K562 (cell line): ENCODE results near the gene CLEC10A. TPM values are rescaled to one million over a fixed set of nuclear protein-coding genes. Genes with fewer than 3 reads are reported as not detected.

Source experiments
- ATAC-seq: fragments of 200-7000 bp; cut with Tn5 transposase; 3 replicates; pipeline ENCODE4 v1.9.1; 2020; ENCODE audit warnings: moderate library complexity
- BruUV-seq: library from RNA; stranded (reverse); fragments of 400-500 nt; replicated peaks from 2 replicates; lab custom pipeline; 2021; lab: Mats Ljungman, UMichigan
- CTCF ChIA-PET: fragments of 300-600 bp; formaldehyde crosslinking; extraction: SDS; loops from one replicate; lab custom pipeline; 2021; ENCODE audit warnings: low intra/inter-chr PET ratio; lab: Yijun Ruan, JAX
- POLR2A ChIA-PET: fragments of 300-600, 350-650 bp; sonication (Branson Sonifier 250); formaldehyde crosslinking; extraction: SDS; loops from one replicate; lab custom pipeline; 2021; ENCODE audit warnings: antibody characterized with exemption, inconsistent platforms; lab: Yijun Ruan, JAX
- DNase-seq, 4 experiments: peaks; one replicate each; pipeline versions ENCODE4 v3.0.0 to v3.0.0-alpha.2; 2011 to 2018; ENCODE audit warnings: low spot score in 3 of 4, mixed read lengths in 3 of 4; ENCODE audit errors: extremely low read depth in 1 of 4
- FAIRE-seq: peaks from 2 replicates; lab custom pipeline; 2011; peaks lifted over from hg19 to GRCh38; lab: Jason Lieb, UNC
- H2AFZ ChIP-seq: 2 replicates; pipeline ENCODE4 v1.6.0; 2011; ENCODE audit warnings: low read depth, low read length, control low read depth, inconsistent platforms
- H3K27ac ChIP-seq: fragments of 200-600 bp; 3 replicates; pipeline ENCODE4 v1.8.0; 2011; ENCODE audit warnings: low read depth, mild to moderate bottlenecking, control low read depth, inconsistent platforms, low read length, moderate library complexity, mixed read lengths; ENCODE audit errors: extremely low read depth
- H3K27me3 ChIP-seq, 2 experiments: fragments of 300-600 bp in 1 of 2; 2 replicates in 1 of 2; 3 replicates in 1 of 2; pipeline versions ENCODE4 v1.6.0 to v1.8.0; 2011; ENCODE audit warnings: inconsistent platforms in 2 of 2, low read length in 2 of 2, mild to moderate bottlenecking in 1 of 2, mixed read lengths in 1 of 2, moderate library complexity in 1 of 2; ENCODE audit not compliant: control insufficient read depth in 2 of 2, insufficient read depth in 2 of 2
- H3K36me3 ChIP-seq: fragments of 300-600 bp; 3 replicates; pipeline ENCODE4 v1.8.0; 2011; ENCODE audit warnings: mild to moderate bottlenecking, low read length, inconsistent platforms; ENCODE audit not compliant: control insufficient read depth, insufficient read depth
- H3K4me1 ChIP-seq, 2 experiments: fragments of 200-600 bp in 1 of 2; replicated peaks in 1 of 2; 2 replicates in 1 of 2; 3 replicates in 1 of 2; pipeline versions ENCODE4 v1.5.1 to v1.8.0; 2011; ENCODE audit warnings: inconsistent platforms in 2 of 2, low read length in 2 of 2, mild to moderate bottlenecking in 1 of 2, mixed read lengths in 1 of 2, moderate library complexity in 1 of 2; ENCODE audit not compliant: control insufficient read depth in 2 of 2, insufficient read depth in 2 of 2
- H3K4me2 ChIP-seq: 2 replicates; pipeline ENCODE4 v1.6.1; 2011; ENCODE audit warnings: low read length, control low read depth, inconsistent platforms, mixed read lengths; ENCODE audit not compliant: insufficient read depth
- H3K4me3 ChIP-seq: fragments of 200-600 bp; sonication (generic), shearing (Covaris generic); 2 replicates; pipeline ENCODE4 v1.5.1; 2016; ENCODE audit warnings: control low read depth, inconsistent platforms
- H3K79me2 ChIP-seq: fragments of 200-600 bp; 3 replicates; pipeline ENCODE4 v1.8.0; 2011; ENCODE audit warnings: low read length, inconsistent platforms; ENCODE audit not compliant: control insufficient read depth, insufficient read depth
- H3K9ac ChIP-seq, 2 experiments: 2 replicates each; pipeline versions ENCODE4 v1.6.0 to v1.6.1; 2011; ENCODE audit warnings: low read depth in 2 of 2, low read length in 2 of 2, control low read depth in 1 of 2, inconsistent platforms in 1 of 2, mild to moderate bottlenecking in 1 of 2, mixed read lengths in 1 of 2; ENCODE audit not compliant: insufficient read depth in 1 of 2
- H3K9me1 ChIP-seq: one replicate; pipeline ENCODE4 v1.6.0; 2011; ENCODE audit warnings: inconsistent platforms, mild to moderate bottlenecking, low read length, moderate library complexity; ENCODE audit not compliant: control insufficient read depth, insufficient read depth
- H3K9me3 ChIP-seq: replicated peaks from 2 replicates; pipeline ENCODE4 v1.5.1; 2011; ENCODE audit warnings: low read depth, low read length, inconsistent platforms; ENCODE audit not compliant: control insufficient read depth, insufficient read depth
- H4K20me1 ChIP-seq: replicated peaks from 2 replicates; pipeline ENCODE4 v1.6.1; 2011; ENCODE audit warnings: low read length, inconsistent platforms, mixed read lengths; ENCODE audit not compliant: control insufficient read depth, insufficient read depth
- CBX8 ChIP-seq: fragments of 200-600 bp; sonication (generic); IDR thresholded peaks from 2 replicates; pipeline ENCODE4 v1.6.1; 2012; ENCODE audit warnings: borderline replicate concordance, mixed run types, low read depth, mild to moderate bottlenecking, moderate library complexity, mixed read lengths, low read length, control low read depth, inconsistent platforms; ENCODE audit not compliant: poor library complexity, severe bottlenecking; ENCODE audit errors: extremely low read depth
- FOXA1 ChIP-seq: fragments of 450-650 bp; IDR thresholded peaks from 2 replicates; pipeline ENCODE4 v1.6.1; 2016; ENCODE audit warnings: mild to moderate bottlenecking, borderline replicate concordance
- HDAC1 ChIP-seq, 2 experiments: fragments of 450-650 bp; IDR thresholded peaks; 2 replicates each; pipeline ENCODE4 v1.6.1; 2016 to 2017; ENCODE audit warnings: inconsistent platforms in 1 of 2, mild to moderate bottlenecking in 1 of 2, moderate library complexity in 1 of 2
- ILF3 ChIP-seq: fragments of 450-650 bp; IDR thresholded peaks from 2 replicates; pipeline ENCODE4 v1.6.1; 2018; ENCODE audit warnings: antibody characterized with exemption, mild to moderate bottlenecking, moderate library complexity, borderline replicate concordance
- NFIX ChIP-seq: fragments of 250-450 bp; sonication (Bioruptor Pico); IDR thresholded peaks from 2 replicates; pipeline ENCODE4 v1.4.0; 2020; ENCODE audit warnings: low read depth, mild to moderate bottlenecking, moderate library complexity
- PRPF4 ChIP-seq: fragments of 200-400 bp; formaldehyde crosslinking; IDR thresholded peaks from one replicate; pipeline ENCODE4 v1.6.1; 2017; ENCODE audit warnings: low read length, low read depth, mild to moderate bottlenecking; ENCODE audit not compliant: insufficient read depth, poor library complexity, severe bottlenecking
- RBM17 ChIP-seq: fragments of 200-400 bp; formaldehyde crosslinking; IDR thresholded peaks from 2 replicates; pipeline ENCODE4 v1.6.1; 2017; ENCODE audit warnings: low read depth, mild to moderate bottlenecking, low read length, borderline replicate concordance
- SIX5 ChIP-seq, 2 experiments: IDR thresholded peaks; 2 replicates each; pipeline ENCODE4 v1.6.1; 2011; ENCODE audit warnings: low read length in 2 of 2, borderline replicate concordance in 1 of 2, low read depth in 1 of 2, mild to moderate bottlenecking in 1 of 2, moderate library complexity in 1 of 2; ENCODE audit not compliant: insufficient read depth in 1 of 2
- SMARCB1 ChIP-seq: IDR thresholded peaks from 2 replicates; pipeline ENCODE4 v1.6.1; 2011; ENCODE audit warnings: improper control_type of control experiment, low read depth; ENCODE audit not compliant: insufficient read length
- SNRNP70 ChIP-seq: fragments of 200-400 bp; formaldehyde crosslinking; optimal IDR thresholded peaks from 2 replicates; pipeline ENCODE3; 2017; ENCODE audit warnings: low read depth, low read length
- TCF7 ChIP-seq: sonication (generic); IDR thresholded peaks from 2 replicates; pipeline ENCODE4 v1.6.1; 2016; ENCODE audit warnings: antibody characterized with exemption, borderline replicate concordance
- ZC3H11A ChIP-seq: IDR thresholded peaks from 2 replicates; pipeline ENCODE4 v1.6.1; 2012; ENCODE audit warnings: low read depth, low read length, improper control_type of control experiment
- ZC3H8 ChIP-seq: fragments of 450-650 bp; IDR thresholded peaks from 2 replicates; pipeline ENCODE4 v1.6.1; 2017
- WGBS: fragments of 100-300 bp; shearing (Covaris generic); methylation state at CpG from one replicate; pipeline ENCODE4 v1.1.6; 2016; ENCODE audit warnings: low coverage, mixed read lengths; ENCODE audit not compliant: insufficient coverage; ENCODE audit errors: missing lambda C conversion rate; 5-methylcytosine and 5-hydroxymethylcytosine counted together
- in situ Hi-C: fragments of 300-500 bp; cut with MboI; formaldehyde crosslinking; loops from 4 replicates; pipeline ENCODE4 v1.15.0; 2018; ENCODE audit warnings: inconsistent platforms, mixed read lengths
- intact Hi-C: fragments of 100-400 bp; cut with micrococcal nuclease; formaldehyde crosslinking; loops from 2 replicates; pipeline ENCODE4 v1.14.2; 2022
- polyA plus RNA-seq, 8 experiments: library from polyadenylated mRNA; depleted of rRNA in 4 of 8; stranded (reverse) in 5 of 8; unstranded in 3 of 8; fragments of >200 nt; fragmentation: Nextera tagmentation in 2 of 8; fragmentation: Illumina TruSeq in 1 of 8; extraction: Ambion mirVana in 2 of 8; extraction: Trizol in 1 of 8; gene quantifications; 2 replicates each; pipeline versions ENCODE4 v1.2.1 to v1.2.3, GENCODE V29; 2011 to 2014; ENCODE audit warnings: inconsistent platforms in 1 of 8, missing spikeins in 1 of 8
- total RNA-seq, 7 experiments: library from RNA; depleted of rRNA in 6 of 7; stranded (reverse); fragments of >200 nt in 6 of 7; fragmentation: Illumina TruSeq in 2 of 7; extraction: Trizol in 2 of 7; gene quantifications; 2 replicates each; pipeline versions ENCODE4 v1.2.1 to v1.2.3, GENCODE V29; 2011 to 2021; ENCODE audit warnings: low replicate concordance in 1 of 7
- TF ChIP-seq, protein P1 (sequence below), 2 experiments: IDR thresholded peaks in 1 of 2; conservative IDR thresholded peaks in 1 of 2; 2 replicates each; pipeline ENCODE4 v1.6.1; 2016; ENCODE audit warnings: low read depth in 2 of 2, mild to moderate bottlenecking in 1 of 2, missing compliant biosample characterization in 1 of 2, missing genetic modification characterization in 1 of 2, moderate library complexity in 1 of 2
- TF ChIP-seq, protein P2 (sequence below): fragments of 250-450 bp; sonication (Bioruptor Pico); IDR thresholded peaks from 2 replicates; pipeline ENCODE4 v1.9.0; 2021; ENCODE audit warnings: mild to moderate bottlenecking

Gene CLEC10A
- total and polyA plus RNA-seq, 9 of the 15 experiments (the other 6 are each of a cell fraction or from before 2014, with no cell fraction given): 0.04 to 0.11 (median 0.05) TPM; not detected in 6

DNA sequence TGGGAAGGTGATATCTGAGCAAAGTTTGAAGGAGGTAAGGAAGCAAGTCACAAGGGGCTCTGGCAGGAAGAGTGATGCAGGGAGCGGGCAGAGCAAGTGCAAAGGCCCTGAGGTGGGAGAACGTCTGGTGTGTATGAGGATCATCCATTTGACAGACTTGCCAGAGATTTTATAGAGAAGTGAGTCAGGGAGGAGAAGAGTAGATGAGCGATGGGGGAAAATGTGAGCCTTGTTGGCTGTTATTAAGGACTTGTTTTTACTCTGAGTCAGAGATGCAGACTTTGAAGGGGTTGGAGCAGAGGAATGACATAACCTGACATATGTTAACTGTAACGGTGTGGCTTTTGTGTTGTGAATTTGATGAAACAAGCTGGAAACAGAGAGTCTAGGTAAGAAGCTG is 3.5 kb upstream of the CLEC10A start:
- BruUV-seq: no TSS peak
- WGBS: 4% methylated on average over 4 of the region's 4 CpGs
- ATAC-seq (no peak), DNase-seq (no peak), FAIRE-seq (no peak)
- TF ChIP-seq ILF3: no peak
- no peak for TF ChIP-seq SNRNP70
- no peak for TF ChIP-seq SMARCB1
- no peak for TF ChIP-seq HDAC1 (IDR thresholded peaks at IDR 0.05)
- TF ChIP-seq, protein P1, sequence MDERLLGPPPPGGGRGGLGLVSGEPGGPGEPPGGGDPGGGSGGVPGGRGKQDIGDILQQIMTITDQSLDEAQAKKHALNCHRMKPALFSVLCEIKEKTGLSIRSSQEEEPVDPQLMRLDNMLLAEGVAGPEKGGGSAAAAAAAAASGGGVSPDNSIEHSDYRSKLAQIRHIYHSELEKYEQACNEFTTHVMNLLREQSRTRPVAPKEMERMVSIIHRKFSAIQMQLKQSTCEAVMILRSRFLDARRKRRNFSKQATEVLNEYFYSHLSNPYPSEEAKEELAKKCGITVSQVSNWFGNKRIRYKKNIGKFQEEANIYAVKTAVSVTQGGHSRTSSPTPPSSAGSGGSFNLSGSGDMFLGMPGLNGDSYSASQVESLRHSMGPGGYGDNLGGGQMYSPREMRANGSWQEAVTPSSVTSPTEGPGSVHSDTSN (CRISPR knock-in tag; IDR thresholded peaks at IDR 0.05; ENCODE audit: low read depth): no peak
- TF ChIP-seq, protein P1 (tag; conservative IDR thresholded peaks at IDR 0.05; ENCODE audit: low read depth): no peak
- TF ChIP-seq PRPF4: no peak
- TF ChIP-seq, protein P2, sequence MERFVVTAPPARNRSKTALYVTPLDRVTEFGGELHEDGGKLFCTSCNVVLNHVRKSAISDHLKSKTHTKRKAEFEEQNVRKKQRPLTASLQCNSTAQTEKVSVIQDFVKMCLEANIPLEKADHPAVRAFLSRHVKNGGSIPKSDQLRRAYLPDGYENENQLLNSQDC (CRISPR knock-in tag): no peak
- TF ChIP-seq TCF7: no peak
- no peak for TF ChIP-seq NFIX (CRISPR knock-in tag)
- TF ChIP-seq SIX5 (IDR thresholded peaks at IDR 0.05; ENCODE audit: borderline replicate concordance in 1 of 2, insufficient read depth in 1 of 2, low read depth in 1 of 2, low read length in 2 of 2): no peak
- TF ChIP-seq RBM17: no peak
- no peak for TF ChIP-seq ZC3H11A
- no peak for TF ChIP-seq CBX8
- TF ChIP-seq FOXA1: no peak
- TF ChIP-seq ZC3H8: no peak
- no peak overlapping the region for H2AFZ ChIP-seq
- no peaks in the 10 kb centered on the region for H3K36me3 ChIP-seq
- H3K4me2 ChIP-seq: no peak overlapping the region
- CTCF ChIA-PET: no interaction called here
- intact Hi-C loops (no loop called here), in situ Hi-C loops (no loop called here)
- H3K27ac ChIP-seq: no peak overlapping the region
- no peaks in the 10 kb centered on the region for H3K79me2 ChIP-seq
- H3K9me3 ChIP-seq: no peaks in the 10 kb centered on the region
- H3K4me3 ChIP-seq: no peak overlapping the region
- no peaks in the 10 kb centered on the region for H4K20me1 ChIP-seq
- POLR2A ChIA-PET: no interaction called here
- H3K9ac ChIP-seq: no peak overlapping the region
- peaks cover 8 to 29% of the 10 kb centered on the region in 2 experiments; a peak in 4 of 5 replicates for H3K27me3 ChIP-seq
- H3K4me1 ChIP-seq: no peaks in the 10 kb centered on the region; a peak in 1 of 5 replicates
- no peaks in the 10 kb centered on the region for H3K9me1 ChIP-seq
